ENCODE results near the gene SMPX.

DNA sequence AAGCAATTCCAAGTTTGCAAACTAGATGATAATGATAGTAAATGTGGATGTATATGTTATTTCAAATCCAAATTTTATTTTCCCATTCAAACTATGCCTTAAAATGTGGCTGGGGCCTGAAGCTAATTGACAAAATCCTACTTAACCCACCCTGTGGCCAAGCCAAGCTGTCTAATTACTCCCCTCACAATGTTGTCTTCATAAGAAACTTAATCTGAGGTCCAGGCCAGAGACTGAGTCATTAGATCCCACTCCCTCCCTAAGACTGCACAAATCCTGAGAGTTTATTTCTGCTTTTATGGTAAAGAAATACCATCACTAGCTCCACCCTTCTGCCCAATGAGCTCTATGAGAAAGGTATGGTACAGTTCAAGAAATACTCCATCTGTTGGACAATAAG is 16.6 kb downstream of the SMPX start:
- TF ChIP-seq FOS (IDR thresholded peaks at IDR 0.05; ENCODE audit: low read depth, low read length) (no peak), RAD21 (IDR thresholded peaks at IDR 0.05; ENCODE audit: low read length) (no peak), POLR2A (IDR thresholded peaks at IDR 0.05; ENCODE audit: low read depth, low read length) (no peak), CHD1 (IDR thresholded peaks at IDR 0.05; ENCODE audit: low read depth, low read length) (no peak), MXI1 (IDR thresholded peaks at IDR 0.05; ENCODE audit: borderline replicate concordance, low read depth, low read length) (no peak), MAFK (IDR thresholded peaks at IDR 0.05; ENCODE audit: low read depth, low read length) (no peak), BHLHE40 (IDR thresholded peaks at IDR 0.05; ENCODE audit: low read depth, low read length) (no peak), RCOR1 (IDR thresholded peaks at IDR 0.05; ENCODE audit: insufficient replicate concordance, low read length) (no peak), RFX5 (IDR thresholded peaks at IDR 0.05; ENCODE audit: low read depth, low read length) (no peak), SMC3 (IDR thresholded peaks at IDR 0.05; ENCODE audit: low read depth, low read length) (no peak)
- TF ChIP-seq, protein P1, sequence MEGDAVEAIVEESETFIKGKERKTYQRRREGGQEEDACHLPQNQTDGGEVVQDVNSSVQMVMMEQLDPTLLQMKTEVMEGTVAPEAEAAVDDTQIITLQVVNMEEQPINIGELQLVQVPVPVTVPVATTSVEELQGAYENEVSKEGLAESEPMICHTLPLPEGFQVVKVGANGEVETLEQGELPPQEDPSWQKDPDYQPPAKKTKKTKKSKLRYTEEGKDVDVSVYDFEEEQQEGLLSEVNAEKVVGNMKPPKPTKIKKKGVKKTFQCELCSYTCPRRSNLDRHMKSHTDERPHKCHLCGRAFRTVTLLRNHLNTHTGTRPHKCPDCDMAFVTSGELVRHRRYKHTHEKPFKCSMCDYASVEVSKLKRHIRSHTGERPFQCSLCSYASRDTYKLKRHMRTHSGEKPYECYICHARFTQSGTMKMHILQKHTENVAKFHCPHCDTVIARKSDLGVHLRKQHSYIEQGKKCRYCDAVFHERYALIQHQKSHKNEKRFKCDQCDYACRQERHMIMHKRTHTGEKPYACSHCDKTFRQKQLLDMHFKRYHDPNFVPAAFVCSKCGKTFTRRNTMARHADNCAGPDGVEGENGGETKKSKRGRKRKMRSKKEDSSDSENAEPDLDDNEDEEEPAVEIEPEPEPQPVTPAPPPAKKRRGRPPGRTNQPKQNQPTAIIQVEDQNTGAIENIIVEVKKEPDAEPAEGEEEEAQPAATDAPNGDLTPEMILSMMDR (conservative IDR thresholded peaks at IDR 0.05; ENCODE audit: low read depth, low read length), result no peak
